Endothelial cell of umbilical vein (primary cell): Measurements from ENCODE around the gene ZNF232. TPM values are rescaled to one million over a fixed set of nuclear protein-coding genes. Genes with fewer than 3 reads are reported as not detected.

Experiments
- BruUV-seq: library from RNA; stranded (reverse); fragments of 400-500 nt; replicated peaks from 2 replicates; lab custom pipeline; 2021; lab: Mats Ljungman, UMichigan
- CTCF ChIA-PET: fragments of 300-600, 350-600 bp; sonication (Branson Sonifier 250); formaldehyde crosslinking; loops from one replicate; lab custom pipeline; 2021; ENCODE audit warnings: antibody characterized with exemption, inconsistent platforms; lab: Charles Lee
- POLR2A ChIA-PET: fragments of 300-600, 350-600 bp; sonication (Branson Sonifier 250); formaldehyde crosslinking; loops from one replicate; lab custom pipeline; 2021; ENCODE audit warnings: antibody characterized with exemption, inconsistent platforms; lab: Charles Lee
- DNase-seq: peaks from one replicate; pipeline ENCODE4 v3.0.0-alpha.2; 2011; ENCODE audit warnings: low read depth, low spot score
- FAIRE-seq: peaks from 2 replicates; lab custom pipeline; 2011; peaks lifted over from hg19 to GRCh38; lab: Jason Lieb, UNC
- H2AFZ ChIP-seq: 2 replicates; pipeline ENCODE4 v1.6.0; 2012; ENCODE audit warnings: low read depth, low read length, control low read depth, inconsistent platforms
- H3K27ac ChIP-seq: 2 replicates; pipeline ENCODE4 v1.5.1; 2011; ENCODE audit warnings: low read depth, mild to moderate bottlenecking, control low read depth, low read length, moderate library complexity; ENCODE audit not compliant: insufficient read depth
- H3K27me3 ChIP-seq, 2 experiments: 2 replicates each; pipeline versions ENCODE4 v1.6.0 to v1.6.1; 2011; ENCODE audit warnings: low read length in 2 of 2, mixed read lengths in 1 of 2; ENCODE audit not compliant: control insufficient read depth in 2 of 2, insufficient read depth in 2 of 2
- H3K36me3 ChIP-seq, 2 experiments: 2 replicates in 1 of 2; 3 replicates in 1 of 2; pipeline ENCODE4 v1.5.1; 2011; ENCODE audit warnings: low read length in 2 of 2, mild to moderate bottlenecking in 1 of 2, moderate library complexity in 1 of 2; ENCODE audit not compliant: control insufficient read depth in 2 of 2, insufficient read depth in 2 of 2; ENCODE audit errors: extremely low read depth in 1 of 2
- H3K4me1 ChIP-seq: 3 replicates; pipeline ENCODE4 v1.5.1; 2011; ENCODE audit warnings: mild to moderate bottlenecking, low read length; ENCODE audit not compliant: control insufficient read depth, insufficient read depth; ENCODE audit errors: extremely low read depth
- H3K4me2 ChIP-seq: 2 replicates; pipeline ENCODE4 v1.6.1; 2011; ENCODE audit warnings: low read length, control low read depth, mixed read lengths; ENCODE audit not compliant: insufficient read depth
- H3K4me3 ChIP-seq, 3 experiments: fragments of 200-600 bp in 1 of 3; sonication (generic), shearing (Covaris generic) in 1 of 3; replicated peaks in 1 of 3; 2 replicates each; pipeline ENCODE4 v1.5.1; 2011 to 2016; ENCODE audit warnings: control low read depth in 3 of 3, low read length in 3 of 3, mild to moderate bottlenecking in 2 of 3, inconsistent platforms in 1 of 3, low read depth in 1 of 3, moderate library complexity in 1 of 3; ENCODE audit not compliant: insufficient read depth in 1 of 3
- H3K79me2 ChIP-seq: 2 replicates; pipeline ENCODE4 v1.6.0; 2012; ENCODE audit warnings: low read length, inconsistent platforms; ENCODE audit not compliant: control insufficient read depth, insufficient read depth
- H3K9ac ChIP-seq: replicated peaks from 2 replicates; pipeline ENCODE3; 2011; ENCODE audit warnings: low read length, control low read depth; ENCODE audit not compliant: insufficient read depth; ENCODE audit errors: extremely low read depth
- H3K9me1 ChIP-seq: replicated peaks from 3 replicates; pipeline ENCODE4 v1.6.0; 2011; ENCODE audit warnings: mild to moderate bottlenecking, low read length; ENCODE audit not compliant: control insufficient read depth, insufficient read depth; ENCODE audit errors: extremely low read depth
- H3K9me3 ChIP-seq: replicated peaks from 2 replicates; pipeline ENCODE4 v1.5.1; 2012; ENCODE audit warnings: low read length, inconsistent platforms; ENCODE audit not compliant: control insufficient read depth, insufficient read depth
- H4K20me1 ChIP-seq: replicated peaks from 2 replicates; pipeline ENCODE3; 2011; ENCODE audit warnings: mild to moderate bottlenecking, low read length; ENCODE audit not compliant: control insufficient read depth, insufficient read depth; ENCODE audit errors: extremely low read depth
- EZH2 ChIP-seq: IDR thresholded peaks from 2 replicates; pipeline ENCODE4 v1.6.1; 2012; ENCODE audit warnings: borderline replicate concordance, low read depth, mild to moderate bottlenecking, moderate library complexity, low read length, inconsistent platforms; ENCODE audit not compliant: severe bottlenecking
- MAX ChIP-seq: IDR thresholded peaks from 2 replicates; pipeline ENCODE4 v1.6.1; 2011; ENCODE audit not compliant: insufficient read depth, insufficient read length
- dilution Hi-C: fragments of 300-500 bp; cut with MboI; formaldehyde crosslinking; loops from one replicate; pipeline ENCODE4 v1.15.0; 2019; ENCODE audit warnings: low sequenced_read_pairs; ENCODE audit not compliant: extremely low pct_ligation_motif_present
- intact Hi-C: fragments of 100-400 bp; cut with micrococcal nuclease; formaldehyde crosslinking; loops from one replicate; pipeline ENCODE4 v1.10.0; 2022
- polyA plus RNA-seq, 4 experiments: library from polyadenylated mRNA; depleted of rRNA in 3 of 4; stranded (reverse) in 3 of 4; unstranded in 1 of 4; fragments of >200 nt; gene quantifications; 2 replicates each; pipeline versions ENCODE4 v1.2.1 to v1.2.3, GENCODE V29; 2011 to 2012; ENCODE audit warnings: missing spikeins in 1 of 4
- total RNA-seq: library from RNA; stranded (reverse); gene quantifications from 2 replicates; pipeline ENCODE4 v1.2.3, GENCODE V29; 2021
- TF ChIP-seq, protein P1 (sequence below), 2 donors: IDR thresholded peaks; 1 replicate in 1 of 2; 2 replicates in 1 of 2; pipeline ENCODE4 v1.5.1; 2011; ENCODE audit warnings: low read length in 2 of 2, mild to moderate bottlenecking in 2 of 2, moderate library complexity in 2 of 2, control low read depth in 1 of 2, inconsistent platforms in 1 of 2, low read depth in 1 of 2; ENCODE audit not compliant: insufficient read depth in 1 of 2; ENCODE audit errors: extremely low read depth in 1 of 2

ZNF232 gene
- total and polyA plus RNA-seq, 2 donors (not counting 3 experiments of a cell fraction or from before 2014, with no cell fraction given) = 3.1 to 9.9 TPM

DNA sequence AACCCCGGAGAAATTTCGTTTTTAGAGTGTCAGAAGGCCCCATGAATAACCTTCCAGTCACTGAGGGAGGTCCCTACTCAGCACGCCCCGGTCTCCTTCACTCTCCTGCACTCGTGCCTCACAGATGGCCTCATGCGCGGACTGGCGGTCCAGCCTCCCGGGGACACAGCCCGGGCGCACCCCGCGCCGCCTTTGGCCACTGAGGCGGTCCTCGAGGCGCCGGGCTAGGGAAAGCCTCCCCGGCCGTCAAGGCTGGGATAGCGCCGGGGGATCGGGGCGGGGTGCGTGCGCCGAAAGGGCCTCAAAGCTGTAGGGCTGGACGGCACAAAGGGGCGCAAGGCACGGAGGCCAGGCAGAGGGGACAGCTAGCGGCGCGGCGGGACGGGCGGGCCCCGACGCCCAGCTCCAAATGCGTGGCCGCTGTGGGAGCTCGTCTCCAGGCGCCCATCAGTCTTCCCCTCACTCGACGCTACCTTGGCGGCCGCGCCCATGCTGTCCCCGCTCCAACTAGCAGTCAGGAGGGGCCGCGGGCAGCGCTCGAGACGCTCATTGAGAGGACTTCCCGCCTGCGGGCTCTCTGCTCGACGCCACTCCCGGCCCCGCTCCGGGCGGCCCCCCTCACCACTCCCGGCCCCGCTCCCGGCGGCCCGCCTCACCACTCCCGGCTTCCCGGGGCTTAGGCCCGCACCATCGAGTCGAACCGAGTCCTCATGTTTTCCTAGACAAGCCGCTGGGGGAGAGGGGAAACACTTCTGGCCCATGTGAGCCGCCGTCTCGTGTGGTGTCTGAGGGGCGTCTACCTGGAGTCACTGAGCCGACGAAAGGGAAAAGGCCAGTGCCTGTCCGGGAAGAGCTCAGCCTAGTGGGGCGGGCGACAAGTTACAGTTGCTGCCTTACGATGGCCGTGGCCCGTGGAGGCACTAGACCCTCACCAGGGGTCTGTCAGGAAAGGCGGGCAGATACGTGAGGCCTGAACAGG is 4.3 kb upstream of the ZNF232 start, which contains the start of gene USP6:
Gene USP6, plus strand, starts transcription at position 360 of the 979 bp plus-strand sequence. CDS start 14,336 bp downstream, outside the sequence.
- CTCF ChIA-PET = no interaction called here

More for the DNA sequence above, 4.3 kb upstream of the ZNF232 start, which contains the start of gene USP6:
- peaks cover 6% of the 10 kb centered on the region for H3K4me1 ChIP-seq
- POLR2A ChIA-PET = interaction anchor here (0.6 to 0.7 kb wide), 2 partner anchors 258 to 1247 kb away, joined by 7 read pairs; no protein-coding TSS in a partner anchor
- no peak within 1 kb of the TSS for H3K4me2 ChIP-seq
- BruUV-seq = no TSS peak
- H3K36me3 ChIP-seq = no peaks in the 10 kb centered on the region
- peak; percentile 88 for TF ChIP-seq EZH2
- TF ChIP-seq, protein P1, sequence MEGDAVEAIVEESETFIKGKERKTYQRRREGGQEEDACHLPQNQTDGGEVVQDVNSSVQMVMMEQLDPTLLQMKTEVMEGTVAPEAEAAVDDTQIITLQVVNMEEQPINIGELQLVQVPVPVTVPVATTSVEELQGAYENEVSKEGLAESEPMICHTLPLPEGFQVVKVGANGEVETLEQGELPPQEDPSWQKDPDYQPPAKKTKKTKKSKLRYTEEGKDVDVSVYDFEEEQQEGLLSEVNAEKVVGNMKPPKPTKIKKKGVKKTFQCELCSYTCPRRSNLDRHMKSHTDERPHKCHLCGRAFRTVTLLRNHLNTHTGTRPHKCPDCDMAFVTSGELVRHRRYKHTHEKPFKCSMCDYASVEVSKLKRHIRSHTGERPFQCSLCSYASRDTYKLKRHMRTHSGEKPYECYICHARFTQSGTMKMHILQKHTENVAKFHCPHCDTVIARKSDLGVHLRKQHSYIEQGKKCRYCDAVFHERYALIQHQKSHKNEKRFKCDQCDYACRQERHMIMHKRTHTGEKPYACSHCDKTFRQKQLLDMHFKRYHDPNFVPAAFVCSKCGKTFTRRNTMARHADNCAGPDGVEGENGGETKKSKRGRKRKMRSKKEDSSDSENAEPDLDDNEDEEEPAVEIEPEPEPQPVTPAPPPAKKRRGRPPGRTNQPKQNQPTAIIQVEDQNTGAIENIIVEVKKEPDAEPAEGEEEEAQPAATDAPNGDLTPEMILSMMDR (IDR thresholded peaks at IDR 0.05; ENCODE audit: extremely low read depth in 1 of 2, insufficient read depth in 1 of 2, low read depth in 1 of 2, low read length in 2 of 2) = no peak
- TF ChIP-seq MAX = no peak
- no peaks in the 10 kb centered on the region for H3K79me2 ChIP-seq
- H4K20me1 ChIP-seq = no peaks in the 10 kb centered on the region
- intact Hi-C loops (no loop called here), dilution Hi-C loops (no loop called here)
- H3K4me3 ChIP-seq = no peak within 1 kb of the TSS
- H3K27ac ChIP-seq = no peak within 1 kb of the TSS
- no peaks in the 10 kb centered on the region for H3K9me3 ChIP-seq
- DNase-seq = no peak
- no peak within 1 kb of the TSS for H2AFZ ChIP-seq
- H3K9ac ChIP-seq = no peak within 1 kb of the TSS
- peaks cover 27 to 30% of the 10 kb centered on the region in 2 experiments for H3K27me3 ChIP-seq
- H3K9me1 ChIP-seq = no peaks in the 10 kb centered on the region
- no peak for FAIRE-seq
